ENCODE data around the gene RIPK4. TPM values are rescaled to one million over a fixed set of nuclear protein-coding genes. Genes with fewer than 3 reads are reported as not detected.

Gene RIPK4
- total RNA-seq, 4 donors from 2014 or later, result 0.91 to 1.7 (median 1.1) TPM

GRCh38 chr21:41711416-41712007 lies 55.3 kb downstream of the RIPK4 start:
- Histone ChIP-seq H3K36me3 (no peaks in the 10 kb centered on the region), H3K27me3 (peaks cover 0 to 87% (median 7%) of the 10 kb centered on the region in 4 donors), H3K9me3 (no peaks in the 10 kb centered on the region), H3K4me3 (no peak overlapping the region), H3K4me1 (no peaks in the 10 kb centered on the region), H3K27ac (replicated peaks in 1 of 4) (no peak overlapping the region)
- intact Hi-C loops (cut with DNase I), result no loop called here
- 66% methylated on average over 13 of the region's 13 CpGs for WGBS
- DNase-seq (ENCODE audit: extremely low spot score), result no peak
- no peak for TF ChIP-seq EP300 (IDR thresholded peaks at IDR 0.05)
- TF ChIP-seq CTCF (IDR thresholded peaks at IDR 0.05), result no peak
- TF ChIP-seq POLR2A (IDR thresholded peaks at IDR 0.05; ENCODE audit: low read depth), result no peak
- no peak for TF ChIP-seq POLR2AphosphoS5 (IDR thresholded peaks at IDR 0.05)

GRCh38 chr21:41710823-41711160 lies 56.1 kb downstream of the RIPK4 start:
- H3K27ac ChIP-seq (replicated peaks in 1 of 4), result no peak overlapping the region
- TF ChIP-seq POLR2A (IDR thresholded peaks at IDR 0.05; ENCODE audit: low read depth), result no peak
- TF ChIP-seq CTCF (IDR thresholded peaks at IDR 0.05), result no peak
- TF ChIP-seq POLR2AphosphoS5 (IDR thresholded peaks at IDR 0.05), result no peak
- TF ChIP-seq EP300 (IDR thresholded peaks at IDR 0.05), result no peak
- WGBS, result 76% methylated on average over 7 of the region's 8 CpGs
- H3K9me3 ChIP-seq, result no peaks in the 10 kb centered on the region
- no peak for DNase-seq (ENCODE audit: extremely low spot score)
- H3K36me3 ChIP-seq, result no peaks in the 10 kb centered on the region
- no peak overlapping the region for H3K4me3 ChIP-seq
- no peaks in the 10 kb centered on the region for H3K4me1 ChIP-seq
- peaks cover 0 to 85% (median 7%) of the 10 kb centered on the region in 4 donors for H3K27me3 ChIP-seq
- intact Hi-C loops (cut with DNase I), result no loop called here

- WGBS, result 76% methylated on average over 12 of the region's 12 CpGs
- H3K9me3 ChIP-seq, result no peaks in the 10 kb centered on the region
- DNase-seq (ENCODE audit: extremely low spot score), result no peak
- TF ChIP-seq POLR2AphosphoS5 (IDR thresholded peaks at IDR 0.05), result no peak
- TF ChIP-seq CTCF (IDR thresholded peaks at IDR 0.05), result no peak
- no peak for TF ChIP-seq POLR2A (IDR thresholded peaks at IDR 0.05; ENCODE audit: low read depth)
- TF ChIP-seq EP300 (IDR thresholded peaks at IDR 0.05), result no peak
- no peaks in the 10 kb centered on the region for H3K4me1 ChIP-seq
- H3K27ac ChIP-seq (replicated peaks in 1 of 4), result no peak overlapping the region
- no peaks in the 10 kb centered on the region for H3K36me3 ChIP-seq
- no peak overlapping the region for H3K4me3 ChIP-seq
- intact Hi-C loops (cut with DNase I), result no loop called here
- peaks cover 0 to 86% (median 7%) of the 10 kb centered on the region in 4 donors for H3K27me3 ChIP-seq
These were observed 56.7 kb downstream of the RIPK4 start for GRCh38 chr21:41709965-41710822.

- intact Hi-C loops (cut with DNase I), result no loop called here
These were observed 57.7 kb downstream of the RIPK4 start for GRCh38 chr21:41709166-41709565.

More at GRCh38 chr21:41709166-41709565, 57.7 kb downstream of the RIPK4 start:
- Histone ChIP-seq H3K4me3 (no peak overlapping the region), H3K27me3 (peaks cover 0 to 86% (median 6%) of the 10 kb centered on the region in 4 donors), H3K4me1 (no peaks in the 10 kb centered on the region), H3K27ac (replicated peaks in 1 of 4) (no peak overlapping the region), H3K9me3 (no peaks in the 10 kb centered on the region), H3K36me3 (no peaks in the 10 kb centered on the region)
- TF ChIP-seq CTCF (IDR thresholded peaks at IDR 0.05) (no peak), POLR2A (IDR thresholded peaks at IDR 0.05; ENCODE audit: low read depth) (no peak), EP300 (IDR thresholded peaks at IDR 0.05) (no peak), POLR2AphosphoS5 (IDR thresholded peaks at IDR 0.05) (no peak)
- 70% methylated on average over 7 of the region's 7 CpGs for WGBS
- DNase-seq (ENCODE audit: extremely low spot score), result no peak

All from esophagus muscularis mucosa (tissue), 4 donors.